Measurements from ENCODE around the gene MOSMO.
"Not testable (repeated sequence)": the region's sequence is repeated elsewhere in the genome, so short reads cannot be mapped to it uniquely, and the experiment has no call there.

The MOSMO gene

GRCh38 chr16:22093331-22093730, 85.4 kb downstream of the MOSMO start:
- no peak for DNase-seq (ENCODE audit: low read depth)

GRCh38 chr16:22093996-22094395, 86.1 kb downstream of the MOSMO start:
- no peak for DNase-seq (ENCODE audit: low read depth)

- no peak for DNase-seq (ENCODE audit: low read depth)
Measured at GRCh38 chr16:22098405-22099255, 90.7 kb downstream of the MOSMO start.

- DNase-seq (ENCODE audit: low read depth) = no peak
Measured at GRCh38 chr16:22099256-22099975, 91.5 kb downstream of the MOSMO start.

GRCh38 chr16:22103441-22103840, 95.5 kb downstream of the MOSMO start:
- no peak for DNase-seq (ENCODE audit: low read depth)

GRCh38 chr16:22109258-22109898, 101.5 kb downstream of the MOSMO start:
- no peak for DNase-seq (ENCODE audit: low read depth)

GRCh38 chr16:22111629-22112028, 103.7 kb downstream of the MOSMO start:
- DNase-seq (ENCODE audit: low read depth) = not testable (repeated sequence)

GRCh38 chr16:22116095-22116700, 108.3 kb downstream of the MOSMO start:
- no peak for DNase-seq (ENCODE audit: low read depth)

- DNase-seq (ENCODE audit: low read depth) = no peak
Measured at GRCh38 chr16:22117609-22118008, 109.7 kb downstream of the MOSMO start.

GRCh38 chr16:22120440-22120839, 112.5 kb downstream of the MOSMO start:
- DNase-seq (ENCODE audit: low read depth) = no peak

GRCh38 chr16:22122239-22122638, 114.3 kb downstream of the MOSMO start:
- no peak for DNase-seq (ENCODE audit: low read depth)

GRCh38 chr16:22123146-22123545, 115.2 kb downstream of the MOSMO start:
- DNase-seq (ENCODE audit: low read depth) = no peak

GRCh38 chr16:22123759-22124490, 116.0 kb downstream of the MOSMO start:
- DNase-seq (ENCODE audit: low read depth) = no peak

- DNase-seq (ENCODE audit: low read depth) = no peak
Measured at GRCh38 chr16:22124583-22125284, 116.8 kb downstream of the MOSMO start.

GRCh38 chr16:22126037-22126558, 118.2 kb downstream of the MOSMO start:
- DNase-seq (ENCODE audit: low read depth) = no peak

GRCh38 chr16:22128537-22128936, 120.6 kb downstream of the MOSMO start:
- not testable (repeated sequence) for DNase-seq (ENCODE audit: low read depth)

- DNase-seq (ENCODE audit: low read depth) = no peak
Measured at GRCh38 chr16:22130528-22130927, 122.6 kb downstream of the MOSMO start.

- DNase-seq (ENCODE audit: low read depth) = no peak
Measured at GRCh38 chr16:22132801-22133200, 124.9 kb downstream of the MOSMO start.
